SK-MEL-5 (cell line): Measurements from ENCODE around the gene AGBL4. TPM values are rescaled to one million over a fixed set of nuclear protein-coding genes. Genes with fewer than 3 reads are reported as not detected.

Experiments
- DNase-seq: peaks from one replicate; pipeline ENCODE4 v3.0.0-alpha.2; 2016; ENCODE audit warnings: low read depth, low spot score
- in situ Hi-C: cut with HindIII; loops from 2 replicates; pipeline ENCODE4 v1.10.0; 2016; ENCODE audit warnings: low sequenced_read_pairs, high pct_unique_total_duplicates, low pct_unique_long_range_greater_than_20kb
- total RNA-seq: library from RNA; depleted of rRNA; stranded (reverse); fragments of >200 nt; shearing (Covaris generic); gene quantifications from 2 replicates; pipeline ENCODE4 v1.2.3, GENCODE V29; 2014

The AGBL4 gene
- total RNA-seq, 1 experiment from 2014 or later = 0.50 TPM

DNA sequence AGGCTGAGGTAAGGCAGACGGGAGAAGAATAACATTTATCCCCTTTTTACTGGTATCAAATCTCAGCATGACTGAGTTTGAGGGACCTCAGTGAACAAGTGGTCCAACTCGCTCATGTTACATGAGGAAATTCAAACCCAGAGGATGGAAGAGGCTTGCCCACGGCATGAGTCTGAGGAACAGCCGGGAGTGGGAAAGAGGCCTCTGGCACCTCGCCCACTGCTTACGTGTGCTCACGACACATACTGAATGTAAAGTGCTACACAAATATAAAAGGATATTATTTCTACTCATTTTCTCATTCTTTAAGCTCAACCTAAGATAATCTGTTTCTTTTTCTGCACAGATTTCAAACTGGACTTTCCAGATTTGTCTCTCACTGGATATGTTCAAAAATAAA lies 1261.8 kb downstream of the AGBL4 start:
- no peak for DNase-seq
- in situ Hi-C loops = no loop called here

DNA sequence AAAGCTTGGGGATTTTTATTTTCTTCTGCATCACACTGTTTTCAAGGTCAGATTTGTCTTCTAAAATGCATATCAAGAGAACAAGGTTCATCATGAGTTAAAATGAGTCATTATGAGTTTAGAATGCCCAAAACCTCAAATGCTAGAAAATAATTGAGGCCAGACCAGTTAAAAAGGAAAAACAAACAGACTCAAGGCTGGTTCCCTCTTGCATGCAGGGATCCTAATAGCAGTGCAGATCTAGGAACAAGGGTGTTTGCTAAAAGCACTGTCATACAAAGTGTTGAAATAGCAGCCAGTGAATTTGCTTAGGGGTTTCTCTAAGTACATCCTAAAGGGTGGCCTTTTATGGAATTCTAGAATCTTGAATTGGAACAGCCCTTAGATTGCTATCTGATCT lies 1262.3 kb downstream of the AGBL4 start:
- in situ Hi-C loops = no loop called here
- DNase-seq = no peak

DNA sequence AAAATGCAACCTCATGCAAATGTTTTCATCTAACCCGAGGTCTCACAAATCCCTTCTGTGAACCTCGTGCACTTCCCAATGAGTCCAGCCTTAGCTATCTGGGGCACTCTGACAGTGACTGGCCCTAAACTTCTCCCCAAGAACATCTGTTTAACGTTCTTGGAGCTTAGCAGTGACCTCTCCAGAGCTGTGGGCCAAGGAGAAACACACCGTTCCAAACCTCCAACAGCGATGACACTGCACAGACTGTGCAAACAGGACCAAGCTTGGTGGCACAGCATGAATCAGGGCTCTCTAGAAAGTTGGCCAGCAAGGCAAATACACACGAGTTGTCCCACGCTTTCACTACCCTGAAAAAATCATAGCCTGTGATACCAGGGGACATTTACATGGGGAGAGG lies 1262.9 kb downstream of the AGBL4 start:
- DNase-seq = no peak
- in situ Hi-C loops = no loop called here

DNA sequence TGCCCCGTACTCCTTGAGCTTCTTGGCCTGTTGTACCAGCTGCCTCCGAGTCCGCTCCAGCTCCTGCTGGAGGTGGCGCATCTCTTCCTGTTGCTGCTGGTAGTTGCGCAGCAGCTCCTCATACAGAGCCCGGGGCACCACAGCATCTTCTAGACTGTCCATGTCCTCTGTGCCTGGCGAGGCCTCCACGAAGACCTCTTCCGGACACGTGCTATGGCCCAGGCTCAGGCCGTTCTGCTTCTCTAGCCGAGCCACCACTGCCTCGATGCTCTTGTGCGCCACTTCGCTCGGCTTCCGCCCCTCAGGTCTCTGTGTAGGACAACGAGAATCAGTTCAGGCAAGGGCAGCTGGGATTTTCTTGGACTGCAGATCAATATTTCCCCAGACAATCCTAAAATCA lies 1264.8 kb downstream of the AGBL4 start:
- in situ Hi-C loops = no loop called here
- DNase-seq = no peak

DNA sequence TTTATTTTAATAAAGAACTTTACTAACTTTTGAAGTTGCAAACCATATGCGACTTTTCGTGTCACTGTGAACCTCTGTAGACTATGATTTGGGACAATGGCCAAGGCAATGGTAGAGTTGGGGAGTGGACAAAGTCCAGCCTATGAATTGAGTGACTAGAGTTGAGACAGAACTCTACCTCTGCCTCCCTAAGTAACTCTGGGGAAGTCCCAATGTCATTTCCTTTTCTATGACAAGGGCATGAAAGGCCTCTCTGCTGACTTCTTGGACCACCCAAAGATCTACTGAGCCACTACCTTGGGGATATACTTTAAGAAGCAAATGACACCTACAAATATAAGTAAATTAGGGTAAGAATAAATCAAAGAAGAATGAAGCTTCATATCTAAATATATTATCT lies 1266.4 kb downstream of the AGBL4 start:
- in situ Hi-C loops = no loop called here

DNA sequence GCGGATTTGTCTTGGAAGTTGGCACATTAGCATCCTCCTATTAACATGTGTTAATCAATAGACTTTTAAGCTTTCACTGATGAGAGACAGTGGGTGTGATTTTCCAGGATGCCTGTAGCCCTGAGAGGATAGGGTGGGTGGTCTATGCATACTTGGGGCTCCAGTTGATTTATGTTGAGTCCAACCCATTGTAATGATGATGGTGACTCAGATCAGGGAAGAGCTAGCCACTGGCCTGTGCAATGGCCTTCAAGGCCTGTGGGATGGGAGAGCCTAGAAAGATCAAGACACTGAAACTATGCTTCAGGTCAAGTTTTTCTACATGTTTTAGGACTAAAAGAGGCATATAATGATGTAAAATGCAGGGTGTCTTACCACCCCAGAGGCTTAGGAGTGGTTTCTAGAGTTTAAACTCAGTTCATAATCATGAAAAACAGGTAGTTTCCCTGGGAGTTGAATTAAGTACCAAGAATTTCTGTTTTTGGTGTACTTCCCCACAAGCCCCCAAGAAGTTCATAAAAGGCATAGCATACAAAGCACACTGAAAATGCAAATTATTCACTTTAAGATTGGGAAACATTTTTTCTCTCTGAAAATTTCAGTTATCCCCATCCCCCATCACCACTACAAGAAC lies 1267.0 kb downstream of the AGBL4 start:
- in situ Hi-C loops = no loop called here
- DNase-seq = no peak

More for the DNA sequence above, 1266.4 kb downstream of the AGBL4 start:
- DNase-seq = no peak

DNA sequence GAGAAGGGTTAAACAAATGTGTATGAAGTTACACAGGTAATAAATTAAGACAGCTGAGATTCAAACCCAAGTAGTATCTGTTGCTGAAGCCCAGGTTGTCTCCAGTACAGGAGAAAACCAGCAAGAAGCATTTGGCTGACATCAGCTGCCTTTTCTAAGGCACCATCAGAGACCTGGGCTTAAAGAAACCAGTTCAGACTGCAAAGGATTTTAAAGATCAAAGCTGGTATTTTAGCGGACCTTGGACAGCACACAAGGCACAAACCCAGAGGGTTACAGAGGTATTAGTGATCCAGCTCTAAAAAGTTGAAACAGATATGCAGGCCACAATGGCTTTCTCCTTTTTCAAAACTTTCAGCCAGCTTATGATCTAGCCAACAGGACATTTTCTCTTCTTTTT lies 1270.5 kb downstream of the AGBL4 start:
- in situ Hi-C loops = no loop called here
- DNase-seq = no peak

DNA sequence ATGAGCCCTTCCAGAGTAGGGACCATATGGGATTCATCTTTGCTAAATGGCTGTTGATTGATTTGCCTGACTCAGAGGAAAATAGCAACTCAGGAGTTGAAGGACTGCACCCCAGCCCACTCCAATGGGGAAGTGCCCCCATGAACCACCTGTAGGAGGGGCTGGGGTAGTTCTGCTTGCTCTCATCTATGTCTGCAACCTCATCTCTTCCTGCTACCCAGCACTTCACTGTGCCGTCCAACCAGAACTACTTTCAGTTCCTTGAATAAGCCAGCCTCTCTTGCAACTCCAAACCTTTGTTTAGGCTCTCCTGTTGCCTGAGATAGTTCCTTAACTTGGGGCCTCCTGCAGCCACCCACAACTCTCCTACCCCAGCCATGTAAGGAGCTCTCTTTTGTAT lies 1273.6 kb downstream of the AGBL4 start:
- in situ Hi-C loops = no loop called here
- DNase-seq = no peak

DNA sequence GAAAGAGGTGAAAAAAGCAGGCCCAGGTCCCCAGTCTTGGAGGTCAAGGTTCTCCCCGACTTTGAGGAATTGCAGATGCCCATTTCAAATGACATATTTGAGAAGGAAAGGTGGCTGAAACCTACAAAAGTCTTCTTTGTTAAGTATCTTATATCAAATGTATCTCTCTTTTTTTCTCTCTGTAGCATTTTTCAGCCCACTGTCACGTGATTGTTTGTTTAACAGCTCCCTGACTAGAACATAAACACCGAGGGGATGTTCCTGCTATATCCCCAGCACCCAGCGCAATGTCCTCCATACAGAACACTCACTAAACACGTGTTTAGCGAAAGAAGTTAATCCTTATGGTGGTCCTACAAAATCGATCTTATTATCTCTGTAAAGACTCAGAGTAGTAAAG lies 1274.7 kb downstream of the AGBL4 start:
- in situ Hi-C loops = no loop called here
- no peak for DNase-seq

DNA sequence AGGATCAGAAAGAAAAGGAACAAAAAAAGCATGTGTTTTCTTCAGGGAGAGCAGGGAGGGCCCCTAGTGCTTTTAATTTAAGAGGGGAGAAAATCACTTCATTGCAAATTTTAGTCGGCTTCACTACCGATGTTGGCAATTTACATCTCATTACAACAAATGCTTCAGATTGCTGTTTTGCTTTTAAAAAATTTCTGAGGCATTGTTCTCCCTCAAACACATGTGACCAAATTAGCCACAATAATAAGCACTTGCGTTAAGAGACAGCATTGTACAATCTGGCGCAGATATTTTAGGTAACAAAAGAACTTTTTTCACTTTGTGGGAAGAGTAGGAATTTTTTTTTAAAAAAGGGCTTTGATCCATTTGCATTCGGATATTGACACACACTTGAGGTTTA lies 1276.8 kb downstream of the AGBL4 start:
- in situ Hi-C loops = no loop called here

DNA sequence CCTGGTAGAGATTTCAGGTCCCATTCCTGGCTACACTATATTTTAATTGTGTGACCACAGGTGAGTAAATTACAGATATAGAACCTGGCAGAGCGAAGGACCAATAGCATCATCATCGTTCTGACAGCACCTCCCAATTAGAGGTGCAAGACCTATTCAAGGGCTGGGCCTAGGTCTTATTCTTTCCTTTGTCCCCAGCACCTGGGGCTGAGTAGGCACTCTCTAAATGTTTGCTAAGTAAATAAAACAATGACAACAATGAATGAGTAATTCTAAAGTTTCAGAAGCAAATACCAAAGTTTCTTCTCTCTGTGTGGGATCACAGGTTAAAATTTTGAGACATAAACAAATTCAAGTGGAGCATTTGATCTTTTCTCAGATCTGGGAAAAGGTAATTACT lies 1279.7 kb downstream of the AGBL4 start:
- in situ Hi-C loops = no loop called here
- no peak for DNase-seq

More for the DNA sequence above, 1276.8 kb downstream of the AGBL4 start:
- no peak for DNase-seq

DNA sequence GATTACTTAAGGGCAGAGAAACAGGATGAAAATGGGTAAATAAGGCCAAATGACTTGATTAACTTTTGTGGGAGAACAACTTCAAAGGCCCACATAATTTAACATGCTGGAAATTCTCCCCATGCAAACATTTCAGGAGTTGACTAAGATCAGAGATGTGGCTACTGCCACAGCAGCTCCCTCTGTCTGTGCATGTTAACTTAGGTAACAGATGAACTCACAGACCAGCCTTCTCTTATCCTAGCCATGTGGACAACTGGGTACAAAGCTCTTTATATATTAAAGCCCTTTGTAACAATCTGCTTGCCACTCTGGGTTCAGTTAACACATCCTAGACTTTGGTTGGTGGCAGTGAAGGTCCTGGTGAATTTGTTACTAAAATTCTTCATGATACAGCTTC lies 1280.3 kb downstream of the AGBL4 start:
- DNase-seq = no peak
- in situ Hi-C loops = no loop called here

DNA sequence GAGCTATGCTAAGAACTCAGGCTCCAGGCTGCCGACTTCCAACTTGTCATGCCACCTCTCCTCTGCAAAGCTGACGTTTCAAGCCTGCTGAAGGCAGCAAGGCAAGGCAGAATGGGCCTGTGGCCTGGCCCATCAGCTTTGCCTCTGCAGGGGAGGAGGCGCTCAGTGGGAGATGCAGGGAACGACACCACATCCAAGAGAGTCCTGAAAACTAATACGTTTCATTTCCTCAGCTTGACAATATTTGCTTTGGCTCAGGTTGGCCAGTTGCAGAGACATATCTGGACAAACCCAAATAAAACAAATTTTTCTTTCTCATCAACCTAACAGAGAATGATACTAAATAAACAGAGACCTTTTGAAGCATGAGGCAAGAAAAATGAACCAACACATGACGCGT lies 1282.4 kb downstream of the AGBL4 start:
- DNase-seq = no peak
- in situ Hi-C loops = no loop called here

DNA sequence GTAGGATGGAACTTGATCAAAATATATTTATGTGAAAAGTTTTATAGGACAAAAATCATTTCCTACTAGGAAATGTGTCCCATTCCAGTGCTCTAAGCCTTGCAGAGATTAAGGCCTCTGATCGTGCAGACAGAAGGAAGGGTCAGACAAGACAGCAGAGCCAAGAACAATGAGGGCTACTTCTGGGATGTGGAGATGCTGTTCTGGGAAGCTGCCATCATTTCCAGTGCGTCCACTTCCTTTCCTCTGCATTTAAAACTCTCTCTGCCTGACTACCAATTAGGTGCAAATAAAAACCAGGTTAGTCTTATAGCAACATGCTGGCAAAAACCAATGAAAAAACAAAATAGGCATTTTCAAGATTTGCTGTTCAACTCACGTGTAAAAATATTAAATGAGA lies 1283.1 kb downstream of the AGBL4 start:
- DNase-seq = no peak
- in situ Hi-C loops = no loop called here

DNA sequence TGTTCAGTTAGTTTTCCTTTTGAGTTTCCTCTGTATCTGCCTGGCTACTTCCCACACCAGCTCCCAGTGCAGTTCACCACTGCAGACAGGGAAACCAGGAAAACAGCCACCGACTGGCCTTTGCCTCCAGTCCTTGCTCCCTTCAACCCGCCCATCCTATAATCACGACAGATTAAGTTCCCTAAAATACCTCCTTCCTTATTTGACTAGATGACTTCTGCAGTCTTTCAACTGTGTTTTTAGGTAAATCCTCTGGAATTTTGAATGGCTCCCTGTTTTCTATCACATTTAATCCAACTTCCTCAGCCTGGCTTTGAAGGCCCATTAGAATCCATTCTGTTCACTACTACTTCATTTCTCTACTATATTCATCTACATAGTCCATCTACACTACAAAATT lies 1284.7 kb downstream of the AGBL4 start:
- in situ Hi-C loops = no loop called here
- DNase-seq = no peak

DNA sequence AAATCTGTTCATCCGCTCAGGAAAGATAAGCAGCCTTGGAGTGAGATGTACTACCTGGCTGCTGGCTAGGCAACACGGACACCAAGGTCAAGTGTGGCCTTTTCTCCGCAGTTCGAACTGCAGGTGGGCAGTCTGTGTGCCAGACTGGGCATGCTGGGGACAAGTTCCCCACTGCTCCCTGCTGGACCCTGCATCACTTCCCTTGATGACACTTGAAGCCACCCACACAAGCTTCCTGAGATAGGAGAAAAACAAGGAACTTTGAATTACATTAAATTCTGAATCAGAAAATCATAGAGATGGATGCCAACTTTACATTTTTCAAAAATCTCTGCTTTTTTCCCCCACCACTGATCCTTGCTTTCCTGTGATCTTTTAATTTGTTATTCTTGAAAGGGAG lies 1285.4 kb downstream of the AGBL4 start:
- DNase-seq = no peak
- in situ Hi-C loops = no loop called here

DNA sequence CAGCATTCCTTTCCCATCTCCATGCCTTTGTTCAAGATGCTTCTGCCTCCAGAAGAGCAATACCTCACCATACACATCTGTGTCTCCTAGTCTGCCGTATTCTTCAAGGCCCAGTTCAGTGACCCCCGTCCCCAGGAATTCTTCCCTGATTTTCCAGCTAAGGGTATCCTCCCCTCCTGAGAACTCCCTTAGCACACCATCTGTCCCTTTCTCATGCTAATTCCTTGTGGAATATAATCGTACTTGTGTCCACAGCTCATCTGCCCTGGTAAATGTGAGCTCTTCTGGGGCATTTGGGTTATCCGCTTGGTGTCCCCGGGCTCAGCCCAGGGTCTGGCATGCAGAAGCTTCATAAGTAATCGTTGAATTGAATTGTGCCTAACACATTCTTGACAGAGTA lies 1288.0 kb downstream of the AGBL4 start:
- in situ Hi-C loops = no loop called here
- no peak for DNase-seq

DNA sequence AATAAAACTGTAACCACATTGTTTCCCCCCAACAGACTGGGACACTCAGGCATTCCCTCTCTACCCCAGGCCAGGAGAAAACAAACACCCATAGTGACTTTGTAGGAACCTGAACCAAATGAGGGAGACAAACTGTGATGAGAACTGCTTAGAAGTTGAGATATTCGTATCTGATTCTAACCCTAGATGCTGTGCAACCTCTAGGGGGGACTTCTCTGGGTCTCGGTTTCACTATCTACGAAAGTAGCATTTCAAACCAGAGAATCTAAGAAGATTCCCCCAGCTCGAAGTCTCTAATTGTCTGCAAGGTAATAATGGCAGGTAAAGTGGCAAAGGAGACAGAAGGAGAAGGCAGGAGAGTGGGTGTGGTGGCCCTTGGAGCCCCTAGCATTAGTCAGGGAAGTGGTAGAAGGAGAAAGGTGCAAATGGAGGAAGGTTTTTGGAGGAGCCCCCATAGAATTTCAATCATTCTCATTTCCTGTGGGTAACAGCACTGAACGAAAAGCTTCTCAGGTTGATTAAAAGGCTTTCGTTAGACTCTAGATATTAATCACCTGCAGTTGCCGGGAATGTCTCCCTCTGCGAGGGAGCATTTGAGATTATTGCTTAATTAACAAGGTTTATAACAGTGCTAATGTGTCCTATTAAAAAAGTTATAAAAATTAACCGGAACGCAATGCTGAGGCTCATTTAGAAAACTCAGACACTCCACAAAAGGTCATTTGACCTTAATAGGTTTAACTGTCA lies 1293.4 kb downstream of the AGBL4 start:
- no peak for DNase-seq
- in situ Hi-C loops = no loop called here

DNA sequence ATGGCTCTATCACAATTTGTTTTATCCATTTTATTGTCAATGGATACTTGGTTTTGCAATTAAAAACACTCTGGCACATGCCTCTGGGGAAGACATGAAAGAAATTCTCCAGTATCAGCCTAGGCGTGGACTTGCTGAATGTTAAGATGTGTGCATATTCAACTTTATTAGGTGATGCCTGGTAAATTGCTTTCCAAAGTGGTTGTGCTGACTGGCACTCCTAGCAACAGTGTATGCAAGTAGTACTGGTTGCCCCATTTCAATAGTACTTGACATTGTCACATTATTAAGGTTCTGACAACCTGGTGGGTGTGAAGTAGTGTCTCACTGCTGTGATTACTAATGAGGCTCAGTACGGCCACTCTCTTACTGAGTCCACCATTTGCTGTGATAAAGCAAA lies 1295.2 kb downstream of the AGBL4 start:
- in situ Hi-C loops = no loop called here
- DNase-seq = no peak
